ENCODE data around the gene CAPN2.
"Not testable (repeated sequence)": the region's sequence is repeated elsewhere in the genome, so short reads cannot be mapped to it uniquely, and the experiment has no call there.

Gene CAPN2

DNA sequence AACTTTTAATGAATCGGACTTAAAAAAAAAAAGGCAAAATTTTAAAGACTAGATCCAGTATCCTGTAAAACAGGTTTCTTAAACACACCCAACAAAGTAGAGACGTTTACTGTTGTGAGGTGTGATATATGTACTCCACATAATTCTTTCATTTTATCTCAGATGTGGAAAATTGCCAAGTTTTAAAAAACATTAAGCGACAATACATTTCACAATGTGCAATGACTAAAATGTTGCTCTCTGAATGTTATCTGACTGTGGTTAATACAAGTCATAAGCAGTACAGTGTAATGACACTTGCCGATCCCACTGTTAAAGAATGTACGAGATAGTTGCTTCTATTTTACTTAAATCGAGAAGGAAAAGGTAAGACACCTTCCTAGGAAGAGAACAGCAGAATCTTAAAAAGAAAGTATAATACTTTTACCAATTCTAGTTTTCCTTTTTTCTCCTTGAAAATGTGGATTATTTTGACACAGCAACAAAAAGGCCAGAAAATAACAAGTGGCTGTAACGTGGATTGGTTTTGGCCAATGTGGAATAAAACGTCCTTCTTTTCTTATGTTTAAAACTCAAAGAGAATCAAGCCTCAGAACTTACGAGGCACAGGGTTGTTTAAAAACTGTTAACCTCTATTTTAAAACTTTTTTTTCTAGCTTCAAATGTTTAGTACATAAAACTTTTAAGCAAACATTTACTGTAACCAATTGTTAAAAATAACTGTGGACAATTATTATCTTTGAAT is 82.0 kb downstream of the CAPN2 start:
- FAIRE-seq: peak; percentile 79

DNA sequence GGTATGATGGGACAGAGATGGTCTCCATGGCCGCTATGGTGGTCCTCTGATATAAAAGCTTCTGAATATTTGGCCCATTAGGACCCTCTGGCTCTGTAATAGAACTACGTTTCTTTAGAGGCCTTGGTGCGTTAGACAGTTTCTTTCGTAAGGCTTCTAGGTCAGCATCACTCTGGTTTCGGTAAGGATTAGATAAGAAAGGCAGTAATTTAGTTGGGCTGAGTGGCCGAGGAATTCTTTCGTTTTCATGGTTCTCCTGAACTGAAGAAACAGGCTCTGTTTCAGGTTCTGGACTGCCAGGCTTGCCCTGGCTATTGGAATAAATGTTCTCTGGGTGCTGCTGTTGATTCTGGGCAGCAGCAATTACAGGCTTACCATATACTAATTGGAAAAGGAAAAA is 83.9 kb downstream of the CAPN2 start:
- FAIRE-seq: no peak

DNA sequence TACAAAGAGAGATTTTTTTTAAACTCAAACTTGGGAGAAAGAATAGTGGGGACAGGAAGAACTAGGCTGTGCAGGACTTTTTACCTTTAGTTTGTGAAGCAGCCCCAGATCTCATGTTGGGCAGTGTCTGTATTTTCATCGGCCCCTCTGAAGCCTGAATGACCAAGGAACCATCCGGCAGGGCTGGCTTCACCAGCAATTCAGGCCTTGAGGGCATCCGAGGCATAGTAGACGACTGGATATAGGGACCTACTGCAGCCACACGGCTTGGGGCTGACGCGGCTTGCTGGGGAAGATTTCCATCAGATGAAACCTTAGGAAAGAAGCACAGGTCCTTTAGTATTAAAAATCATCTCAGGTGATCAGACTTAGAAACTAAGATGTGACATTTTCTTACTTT is 89.7 kb downstream of the CAPN2 start:
- no peak for FAIRE-seq

DNA sequence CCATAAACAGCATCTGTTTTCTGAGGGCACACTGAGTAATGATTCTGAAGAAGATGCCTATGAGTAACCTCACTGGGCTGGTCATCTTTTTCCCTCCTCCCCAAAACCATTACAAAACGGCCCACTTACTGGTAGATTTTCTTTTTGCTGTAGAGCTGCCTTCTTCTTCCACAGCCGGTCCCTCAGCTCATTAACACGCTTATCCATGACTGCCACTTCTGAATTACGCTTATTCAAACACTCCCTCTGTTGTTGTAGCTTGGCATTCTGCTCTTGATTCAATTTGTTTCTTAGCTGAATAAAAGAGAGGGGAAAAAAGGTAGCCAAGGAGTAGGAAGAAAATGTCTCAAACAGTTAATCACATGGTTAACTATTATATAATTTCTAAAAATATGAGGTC is 90.3 kb downstream of the CAPN2 start:
- FAIRE-seq: no peak

DNA sequence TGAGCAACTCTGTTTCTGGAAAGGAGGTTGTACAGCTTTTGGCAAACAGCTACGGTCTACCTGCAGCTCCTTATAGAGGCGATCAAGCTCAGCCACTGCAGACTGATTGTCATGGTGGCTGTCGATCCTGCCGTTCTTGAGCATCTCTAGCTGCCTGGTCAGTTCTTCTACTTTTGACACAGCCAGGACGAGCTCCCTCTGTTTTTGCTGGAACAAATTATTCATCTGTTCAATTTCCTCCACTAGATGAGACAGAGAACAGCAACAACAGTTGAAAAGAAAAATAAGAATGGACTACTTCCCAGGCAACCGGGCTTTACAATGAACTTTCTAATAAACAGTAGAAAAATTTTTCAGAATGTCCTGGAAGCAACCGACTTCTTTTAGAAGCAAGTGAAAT is 90.9 kb downstream of the CAPN2 start:
- no peak for FAIRE-seq

DNA sequence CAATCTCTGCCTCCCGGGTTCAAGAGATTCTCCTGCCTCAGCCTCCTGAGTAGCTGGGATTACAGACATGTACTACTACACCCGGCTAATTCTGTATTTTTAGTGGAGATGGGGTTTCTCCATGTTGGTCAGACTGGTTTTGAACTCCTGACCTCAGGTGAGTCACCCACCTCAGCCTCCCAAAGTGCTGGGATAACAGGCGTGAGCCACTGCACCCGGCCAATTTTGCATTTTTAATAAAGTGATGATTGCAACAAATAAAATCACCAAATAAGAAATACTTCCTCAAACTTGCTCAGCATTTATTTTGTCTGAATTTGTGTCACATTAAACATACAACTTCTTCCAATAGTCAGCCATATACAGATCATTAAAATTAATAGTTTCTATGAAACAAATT is 97.6 kb downstream of the CAPN2 start:
- not testable (repeated sequence) for FAIRE-seq

DNA sequence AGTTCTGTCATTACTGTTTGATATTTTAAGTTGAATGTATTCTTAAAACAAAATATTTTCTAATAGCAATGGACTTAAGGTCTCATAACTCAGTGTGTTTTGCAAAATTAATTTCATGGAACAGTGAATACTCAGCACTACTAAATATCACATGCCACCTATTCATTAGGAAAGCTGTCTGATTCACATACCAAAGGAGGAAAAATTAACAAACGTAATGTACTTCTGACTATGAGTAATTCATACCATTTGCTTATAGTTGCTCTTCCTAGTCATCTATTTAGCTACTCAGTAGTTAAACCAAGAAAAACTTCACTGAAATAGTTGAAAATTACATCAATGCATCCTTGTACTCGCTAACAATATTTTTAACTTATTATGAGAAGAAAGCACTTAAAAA is 98.2 kb downstream of the CAPN2 start:
- FAIRE-seq: no peak

DNA sequence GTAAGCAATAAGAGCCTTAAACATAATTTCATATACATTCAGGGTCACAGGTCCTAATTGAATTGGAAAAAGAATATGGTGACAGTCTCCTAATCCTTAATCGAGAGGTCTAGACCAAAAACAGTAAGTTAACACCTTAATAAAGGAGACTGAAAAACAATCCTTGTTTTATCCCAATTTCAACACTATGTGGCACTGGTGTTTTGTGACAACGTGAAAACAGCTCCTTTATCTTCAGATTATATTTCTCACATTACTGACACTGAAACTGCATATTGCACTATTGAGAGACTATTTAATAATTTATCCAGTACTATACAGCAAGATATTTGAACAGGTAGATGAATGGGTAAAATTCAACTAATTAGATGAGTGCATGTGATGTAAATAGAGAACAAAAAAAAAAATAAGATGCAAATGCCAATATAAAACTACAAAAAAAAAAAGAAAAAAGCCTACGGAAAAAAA is 99.3 kb downstream of the CAPN2 start:
- FAIRE-seq: peak; percentile 95

DNA sequence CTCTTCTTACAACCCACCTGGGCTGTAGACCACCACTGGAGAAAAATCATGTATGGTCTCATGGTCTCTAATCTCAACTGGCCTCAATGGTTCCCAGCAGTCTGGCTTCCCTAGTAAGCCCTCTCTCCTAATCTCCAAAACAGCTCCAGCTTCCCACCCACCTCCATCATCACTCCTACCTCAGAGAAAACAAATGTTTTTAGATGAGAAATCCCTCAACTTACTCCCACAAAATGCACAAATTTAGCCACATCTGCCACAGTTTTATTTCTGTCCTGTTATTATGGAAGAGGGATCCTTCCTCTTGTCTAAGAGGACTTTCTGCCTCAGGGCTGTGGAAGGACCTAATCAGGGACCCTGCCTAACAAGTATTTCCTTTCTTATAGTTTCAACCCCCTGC is 101.3 kb downstream of the CAPN2 start:
- FAIRE-seq: no peak

DNA sequence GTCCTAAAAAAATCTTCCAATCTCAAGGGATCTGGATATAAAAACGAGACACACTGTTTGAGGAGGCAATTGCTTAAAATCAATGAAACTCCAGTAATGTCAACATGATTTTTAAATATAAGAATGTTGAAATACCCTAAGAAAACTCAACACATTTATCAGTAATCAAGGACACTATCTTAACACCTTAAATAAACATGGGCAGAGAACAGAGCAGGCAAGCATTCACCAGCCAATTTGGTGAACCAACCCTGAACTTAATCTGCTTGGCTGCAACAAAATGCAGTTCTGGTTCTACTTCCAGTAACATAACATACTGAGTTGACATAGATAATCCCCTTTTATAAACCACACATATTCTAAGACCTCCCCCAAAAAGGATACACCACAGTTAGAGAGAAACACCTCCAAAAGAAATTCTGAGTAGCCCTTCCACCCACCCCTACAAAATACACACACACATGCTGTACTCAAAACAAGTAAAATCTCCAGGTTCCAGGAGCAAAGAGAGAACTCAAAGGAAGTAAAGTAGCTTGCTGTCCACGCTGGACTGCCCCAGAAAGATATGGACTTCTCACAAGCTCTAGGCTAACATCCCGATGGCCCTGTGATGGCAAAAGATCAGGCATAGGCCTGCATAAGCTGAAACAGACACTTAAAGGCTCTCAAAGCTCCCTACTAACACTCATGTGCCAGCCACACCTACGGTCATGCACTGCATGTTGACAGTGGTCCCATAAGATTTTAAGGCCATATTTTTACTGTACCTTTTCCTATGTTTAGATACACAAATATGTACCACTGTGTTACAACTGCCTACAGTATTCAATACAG is 102.9 kb downstream of the CAPN2 start:
- no peak for FAIRE-seq

DNA sequence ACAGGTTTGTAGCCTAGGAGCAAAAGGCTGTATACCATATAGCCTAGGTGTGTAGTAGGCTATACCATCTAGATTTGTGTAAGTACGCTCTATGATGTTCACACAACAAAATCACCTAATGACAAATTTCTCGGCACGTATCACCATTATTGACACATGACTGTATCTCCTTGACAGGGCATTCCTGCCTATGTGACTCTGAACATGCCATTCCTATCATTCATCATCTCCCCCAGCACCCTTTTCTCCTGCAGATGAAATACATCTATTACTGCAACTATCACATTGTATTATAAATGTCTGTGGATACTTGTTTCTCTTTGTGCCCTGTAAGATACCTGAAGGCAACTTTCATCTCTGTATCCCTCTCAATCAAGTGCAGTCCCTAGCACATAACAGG is 103.5 kb downstream of the CAPN2 start:
- no peak for FAIRE-seq

DNA sequence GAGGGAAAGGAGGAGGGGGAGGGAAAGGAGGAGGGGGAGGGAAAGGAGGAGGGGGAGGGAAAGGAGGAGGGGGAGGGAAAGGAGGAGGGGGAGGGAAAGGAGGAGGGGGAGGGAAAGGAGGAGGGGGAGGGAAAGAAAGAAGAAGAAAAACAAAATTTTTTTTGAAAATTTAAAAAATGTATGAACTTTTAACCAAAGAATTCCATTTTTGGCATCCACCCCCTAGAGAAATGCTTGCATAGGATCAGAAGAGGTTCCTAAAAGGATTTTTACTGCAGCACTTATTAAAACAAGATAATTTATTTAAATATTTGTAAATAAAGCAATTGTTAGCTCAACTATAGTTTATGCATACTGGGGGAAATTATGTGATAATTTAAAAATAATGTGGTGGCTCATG is 104.9 kb downstream of the CAPN2 start:
- not testable (repeated sequence) for FAIRE-seq

DNA sequence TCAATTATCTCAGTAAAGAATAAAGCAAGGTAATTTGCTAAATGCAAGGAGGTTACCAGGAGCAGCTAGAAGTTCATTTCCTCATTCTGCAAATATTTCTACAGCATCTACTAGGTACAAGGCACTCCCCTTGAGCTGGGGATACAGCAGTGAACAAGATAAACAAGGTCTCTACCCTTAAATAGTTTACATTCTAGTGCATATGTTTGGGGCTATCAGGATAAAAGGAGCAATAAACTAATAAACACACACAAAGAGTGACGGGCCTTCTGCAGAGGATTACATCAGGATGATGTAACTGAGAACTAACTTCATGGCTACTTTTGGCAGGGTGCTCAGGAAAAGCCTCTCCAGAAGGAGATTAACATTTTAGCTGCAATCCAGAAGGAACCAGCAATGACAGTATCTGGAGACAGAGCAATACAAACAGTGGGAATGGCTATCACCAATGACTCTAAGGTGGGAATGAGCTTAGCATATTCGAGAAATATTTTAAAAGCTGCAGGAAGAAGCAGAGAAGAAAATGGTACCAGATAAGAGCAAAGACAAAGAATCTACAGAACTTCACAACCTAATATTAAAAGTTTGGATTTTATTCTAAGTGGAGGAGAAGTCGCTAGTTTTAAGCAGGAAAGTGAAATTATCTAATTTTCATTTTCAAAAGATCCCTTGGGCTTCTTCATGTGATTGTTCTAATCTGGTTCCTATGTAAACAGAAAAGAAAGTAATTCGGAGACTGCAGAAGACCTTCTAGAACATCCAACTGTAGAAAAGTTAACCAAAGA is 107.6 kb downstream of the CAPN2 start:
- no peak for FAIRE-seq

DNA sequence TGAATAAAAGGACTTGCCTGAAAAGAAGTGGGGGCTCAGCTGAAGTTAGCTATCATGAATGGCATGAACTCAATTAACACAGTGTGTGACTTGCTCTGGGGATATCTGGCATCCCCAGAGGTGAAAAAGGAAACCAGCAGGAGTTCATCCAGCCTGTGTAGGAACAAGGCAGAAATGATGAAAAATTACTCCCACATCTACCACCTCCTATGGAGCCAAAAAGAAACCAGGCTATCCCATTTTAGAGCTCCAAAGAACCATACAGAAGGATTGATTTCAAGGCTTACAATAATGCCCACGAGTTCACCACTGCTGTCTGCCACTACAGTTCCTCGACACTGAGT is 108.1 kb downstream of the CAPN2 start:
- FAIRE-seq: no peak

DNA sequence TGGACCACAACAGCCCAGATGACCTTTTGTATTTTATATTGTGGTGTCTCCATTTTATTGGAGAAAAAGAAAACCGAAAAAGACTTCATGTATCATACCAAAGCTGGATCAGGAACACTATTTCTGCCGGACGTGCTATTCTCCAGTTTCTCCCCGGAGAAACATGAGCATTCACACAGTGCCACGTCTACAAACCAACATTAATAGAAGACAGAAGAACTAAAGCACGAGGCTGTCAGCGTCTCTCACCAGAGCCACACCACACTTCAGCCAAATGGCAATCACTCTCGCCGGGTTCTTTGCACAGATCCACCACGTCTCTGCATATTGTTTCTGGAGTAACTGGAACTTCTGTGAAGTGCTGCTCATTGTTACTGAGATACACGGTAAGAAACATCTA is 108.6 kb downstream of the CAPN2 start:
- FAIRE-seq: no peak

DNA sequence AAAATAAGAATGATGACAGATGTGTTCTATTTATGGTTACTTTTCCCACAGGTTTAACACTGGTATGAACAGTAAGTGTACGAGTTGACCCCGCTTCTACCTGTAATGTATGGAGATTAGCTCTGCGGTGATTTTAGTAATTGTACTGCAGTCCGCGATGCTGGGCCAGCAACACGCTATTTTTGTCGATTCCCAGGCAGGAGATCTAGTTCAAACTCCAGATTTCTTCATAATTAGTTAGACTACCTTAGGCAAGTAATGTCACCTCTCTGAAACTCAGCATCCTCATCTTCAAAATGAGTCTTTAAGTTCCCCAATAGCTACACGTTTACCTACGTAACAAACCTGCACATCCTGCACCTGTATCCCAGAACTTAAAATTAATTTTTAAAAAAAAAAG is 111.9 kb downstream of the CAPN2 start:
- no peak for FAIRE-seq

DNA sequence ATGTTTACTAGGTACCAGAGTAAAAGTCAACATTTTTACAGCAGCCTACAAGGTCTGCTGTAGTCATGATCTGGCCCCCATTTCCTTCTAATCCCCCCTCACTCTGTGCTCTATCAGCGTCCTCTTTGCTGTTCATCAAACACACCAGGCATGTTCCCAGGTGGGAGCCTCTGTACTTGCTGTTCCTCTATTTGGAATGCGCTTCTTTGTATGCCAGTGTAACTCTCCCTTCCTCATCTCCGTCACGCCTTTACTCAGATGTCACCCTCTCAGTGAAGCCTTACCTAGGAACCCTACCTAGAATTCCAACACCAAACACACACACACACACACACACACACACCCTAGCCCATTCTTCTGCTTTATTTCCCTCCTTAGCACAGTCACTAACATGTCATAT is 112.4 kb downstream of the CAPN2 start:
- FAIRE-seq: no peak

Measured in G401.6 (cell line).